ENCODE results near the gene MARS1.

MARS1 gene

GRCh38 chr12:57461276-57461916 lies 26.5 kb upstream of the MARS1 start:
- peak; percentile 66 for DNase-seq (ENCODE audit: low spot score)
- in situ Hi-C loops (cut with MboI; ENCODE audit: low sequenced_read_pairs, unreplicated experiment), result no loop called here
- no peak for TF ChIP-seq CTCF (IDR thresholded peaks at IDR 0.05; ENCODE audit: borderline replicate concordance, control extremely low read depth, extremely low read depth, insufficient read depth, missing control alignments)

GRCh38 chr12:57461917-57462250 lies 26.0 kb upstream of the MARS1 start:
- DNase-seq (ENCODE audit: low spot score), result peak; percentile 51
- TF ChIP-seq CTCF (IDR thresholded peaks at IDR 0.05; ENCODE audit: borderline replicate concordance, control extremely low read depth, extremely low read depth, insufficient read depth, missing control alignments), result no peak
- in situ Hi-C loops (cut with MboI; ENCODE audit: low sequenced_read_pairs, unreplicated experiment), result no loop called here

GRCh38 chr12:57462251-57462911 lies 25.5 kb upstream of the MARS1 start:
- peak; percentile 93 for DNase-seq (ENCODE audit: low spot score)
- in situ Hi-C loops (cut with MboI; ENCODE audit: low sequenced_read_pairs, unreplicated experiment), result no loop called here

GRCh38 chr12:57462912-57463253 lies 25.0 kb upstream of the MARS1 start:
- no peak for DNase-seq (ENCODE audit: low spot score)
- TF ChIP-seq CTCF (IDR thresholded peaks at IDR 0.05; ENCODE audit: borderline replicate concordance, control extremely low read depth, extremely low read depth, insufficient read depth, missing control alignments), result no peak
- in situ Hi-C loops (cut with MboI; ENCODE audit: low sequenced_read_pairs, unreplicated experiment), result no loop called here

More at GRCh38 chr12:57462251-57462911, 25.5 kb upstream of the MARS1 start:
- peak; percentile 96 for TF ChIP-seq CTCF (IDR thresholded peaks at IDR 0.05; ENCODE audit: borderline replicate concordance, control extremely low read depth, extremely low read depth, insufficient read depth, missing control alignments)

GRCh38 chr12:57464569-57464968 lies 23.3 kb upstream of the MARS1 start:
- in situ Hi-C loops (cut with MboI; ENCODE audit: low sequenced_read_pairs, unreplicated experiment), result no loop called here
- no peak for DNase-seq (ENCODE audit: low spot score)
- TF ChIP-seq CTCF (IDR thresholded peaks at IDR 0.05; ENCODE audit: borderline replicate concordance, control extremely low read depth, extremely low read depth, insufficient read depth, missing control alignments), result no peak

GRCh38 chr12:57465030-57465746 lies 22.7 kb upstream of the MARS1 start:
- in situ Hi-C loops (cut with MboI; ENCODE audit: low sequenced_read_pairs, unreplicated experiment), result no loop called here
- no peak for TF ChIP-seq CTCF (IDR thresholded peaks at IDR 0.05; ENCODE audit: borderline replicate concordance, control extremely low read depth, extremely low read depth, insufficient read depth, missing control alignments)
- no peak for DNase-seq (ENCODE audit: low spot score)

Data from GM13976 (cell line).